ENCODE results near the gene MRPL34. TPM values are rescaled to one million over a fixed set of nuclear protein-coding genes. Genes with fewer than 3 reads are reported as not detected.

MRPL34 gene
- total RNA-seq, 3 donors from 2014 or later: 88.5 to 139 (median 98.0) TPM

GRCh38 chr19:17319473-17320238 lies 14.0 kb downstream of the MRPL34 start:
- TF ChIP-seq POLR2A (IDR thresholded peaks at IDR 0.05) (no peak), CTCF (IDR thresholded peaks at IDR 0.05) (no peak), POLR2AphosphoS5 (IDR thresholded peaks at IDR 0.05) (no peak)

GRCh38 chr19:17320435-17320834 lies 14.8 kb downstream of the MRPL34 start:
- Histone ChIP-seq H3K4me1 (peaks cover 0 to 2% of the 10 kb centered on the region in 2 donors), H3K27me3 (peaks cover 0 to 3% of the 10 kb centered on the region in 2 donors), H3K4me3 (no peak overlapping the region), H3K27ac (no peak overlapping the region), H3K9me3 (no peaks in the 10 kb centered on the region), H3K36me3 (peaks cover 7% of the 10 kb centered on the region)
- intact Hi-C loops (cut with DNase I; ENCODE audit: low total_unique reads): loop anchor here (5.0 kb wide), 1 partner anchor 1362 kb away; the partner anchor contains the start of gene CRTC1
- DNase-seq (ENCODE audit: low spot score in 2 of 2): no peak
- TF ChIP-seq CTCF (IDR thresholded peaks at IDR 0.05) (no peak), POLR2A (IDR thresholded peaks at IDR 0.05) (no peak), POLR2AphosphoS5 (IDR thresholded peaks at IDR 0.05) (no peak)

More at GRCh38 chr19:17319473-17320238, 14.0 kb downstream of the MRPL34 start:
- H3K27ac ChIP-seq: no peak overlapping the region
- no peaks in the 10 kb centered on the region for H3K9me3 ChIP-seq
- intact Hi-C loops (cut with DNase I; ENCODE audit: low total_unique reads): loop anchor here (5.0 kb wide), 1 partner anchor 1363 kb away; the partner anchor contains the start of gene CRTC1
- H3K27me3 ChIP-seq: peaks cover 0 to 3% of the 10 kb centered on the region in 2 donors
- no peak overlapping the region for H3K4me3 ChIP-seq
- H3K4me1 ChIP-seq: no peaks in the 10 kb centered on the region
- peaks cover 7% of the 10 kb centered on the region for H3K36me3 ChIP-seq
- no peak for DNase-seq (ENCODE audit: low spot score in 2 of 2)

GRCh38 chr19:17321655-17322489 lies 16.2 kb downstream of the MRPL34 start:
- peaks cover 0 to 13% of the 10 kb centered on the region in 2 donors for H3K4me1 ChIP-seq
- H3K27ac ChIP-seq: peak overlapping the region; percentile 7 to 13
- peaks cover 0 to 3% of the 10 kb centered on the region in 2 donors for H3K27me3 ChIP-seq
- H3K4me3 ChIP-seq: no peak overlapping the region
- H3K9me3 ChIP-seq: no peaks in the 10 kb centered on the region
- DNase-seq (ENCODE audit: low spot score in 2 of 2): no peak
- intact Hi-C loops (cut with DNase I; ENCODE audit: low total_unique reads): loop anchor here (5.0 kb wide), 1 partner anchor 1360 kb away; the partner anchor contains the start of gene CRTC1
- peaks cover 7% of the 10 kb centered on the region for H3K36me3 ChIP-seq
- TF ChIP-seq CTCF (IDR thresholded peaks at IDR 0.05) (no peak), POLR2AphosphoS5 (IDR thresholded peaks at IDR 0.05) (no peak), POLR2A (IDR thresholded peaks at IDR 0.05) (no peak)

GRCh38 chr19:17322854-17323253 lies 17.2 kb downstream of the MRPL34 start:
- peaks cover 7% of the 10 kb centered on the region for H3K36me3 ChIP-seq
- H3K4me1 ChIP-seq: peaks cover 0 to 20% of the 10 kb centered on the region in 2 donors
- H3K4me3 ChIP-seq: no peak overlapping the region
- DNase-seq (ENCODE audit: low spot score in 2 of 2): no peak
- H3K9me3 ChIP-seq: no peaks in the 10 kb centered on the region
- TF ChIP-seq POLR2A (IDR thresholded peaks at IDR 0.05) (no peak), CTCF (IDR thresholded peaks at IDR 0.05) (no peak), POLR2AphosphoS5 (IDR thresholded peaks at IDR 0.05) (no peak)
- intact Hi-C loops (cut with DNase I; ENCODE audit: low total_unique reads): loop anchor here (5.0 kb wide), 1 partner anchor 1359 kb away; the partner anchor contains the start of gene CRTC1
- peak overlapping the region in 1 of 2 donors; percentile 13 for H3K27ac ChIP-seq
- H3K27me3 ChIP-seq: peaks cover 0 to 3% of the 10 kb centered on the region in 2 donors

All from breast epithelium (tissue), 4 donors.